ENCODE results near the gene ROGDI. TPM values are rescaled to one million over a fixed set of nuclear protein-coding genes. Genes with fewer than 3 reads are reported as not detected.

Gene ROGDI, protein sequence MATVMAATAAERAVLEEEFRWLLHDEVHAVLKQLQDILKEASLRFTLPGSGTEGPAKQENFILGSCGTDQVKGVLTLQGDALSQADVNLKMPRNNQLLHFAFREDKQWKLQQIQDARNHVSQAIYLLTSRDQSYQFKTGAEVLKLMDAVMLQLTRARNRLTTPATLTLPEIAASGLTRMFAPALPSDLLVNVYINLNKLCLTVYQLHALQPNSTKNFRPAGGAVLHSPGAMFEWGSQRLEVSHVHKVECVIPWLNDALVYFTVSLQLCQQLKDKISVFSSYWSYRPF
- total RNA-seq (2014; rRNA removed; shearing (Covaris generic)) = 66.0 and 85.8 TPM in 2 replicates

- DNase-seq (ENCODE audit: low spot score) = peak; percentile 93
These were observed at the start of gene ROGDI for GRCh38 chr16:4801962-4802658. Gene ROGDI (minus strand): TSS chr16:4802633. CDS start chr16:4802571, 62 bp downstream.

DNA sequence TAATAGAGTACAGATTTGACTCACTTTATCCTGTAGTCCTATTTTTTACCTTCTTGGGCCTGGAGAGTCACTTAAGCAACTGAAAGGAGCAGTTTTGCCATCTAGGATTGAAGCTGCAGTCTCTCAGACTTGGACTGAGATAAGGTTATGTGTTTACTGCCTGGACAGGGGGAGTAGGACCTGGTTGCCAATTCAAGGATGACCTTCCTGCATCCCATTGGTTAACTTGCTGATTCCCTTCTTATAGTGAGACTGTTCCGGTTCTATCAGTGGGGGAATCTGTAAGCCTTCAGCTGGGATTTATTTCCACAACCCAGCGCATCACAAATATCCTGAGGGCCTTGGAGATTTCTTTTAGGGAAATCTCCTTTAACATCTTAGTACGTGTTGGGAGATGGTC lies 47.8 kb upstream of the ROGDI start:
- DNase-seq (ENCODE audit: low spot score) = no peak

DNA sequence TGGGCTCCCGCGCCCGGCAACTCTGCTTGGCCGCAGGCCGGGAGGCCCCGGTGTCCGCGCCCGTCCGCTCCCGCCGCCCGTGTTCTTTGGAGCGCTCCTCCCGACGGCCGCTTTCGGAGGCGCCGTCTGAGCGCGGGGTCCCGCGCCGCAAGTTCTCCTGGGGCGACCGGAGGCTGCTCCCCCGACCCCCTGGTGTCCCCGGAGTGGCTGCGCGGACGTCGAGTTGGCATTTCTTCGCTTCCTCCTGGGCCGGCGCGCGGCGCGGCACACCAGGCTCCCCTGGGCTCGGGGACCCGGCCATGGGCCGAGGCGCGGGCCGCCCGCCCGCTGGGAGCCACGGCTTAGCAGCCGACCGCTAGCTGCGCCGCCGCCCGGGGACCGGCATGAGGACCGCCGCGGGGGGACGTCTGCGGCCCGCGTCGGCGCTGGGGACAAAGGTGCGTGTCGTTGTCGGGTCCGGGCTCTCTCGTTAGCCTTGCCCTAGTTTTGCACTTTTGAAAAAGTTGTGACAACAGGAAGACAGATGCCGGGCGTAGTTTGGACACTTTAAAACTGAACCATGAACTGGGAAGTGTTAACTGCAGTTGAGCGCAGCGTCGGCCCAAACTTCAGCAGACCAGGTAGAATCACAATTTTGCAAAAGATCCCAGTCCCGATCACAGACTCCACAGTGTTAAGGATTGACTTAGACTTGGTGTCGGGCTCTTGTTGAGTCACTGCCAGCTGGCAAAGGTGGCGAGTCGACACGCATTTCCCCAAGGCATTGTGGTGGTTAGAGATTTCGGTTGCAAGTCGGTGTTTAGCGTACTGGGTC lies 45.5 kb upstream of the ROGDI start:
- peak; percentile 59 for DNase-seq (ENCODE audit: low spot score)

DNA sequence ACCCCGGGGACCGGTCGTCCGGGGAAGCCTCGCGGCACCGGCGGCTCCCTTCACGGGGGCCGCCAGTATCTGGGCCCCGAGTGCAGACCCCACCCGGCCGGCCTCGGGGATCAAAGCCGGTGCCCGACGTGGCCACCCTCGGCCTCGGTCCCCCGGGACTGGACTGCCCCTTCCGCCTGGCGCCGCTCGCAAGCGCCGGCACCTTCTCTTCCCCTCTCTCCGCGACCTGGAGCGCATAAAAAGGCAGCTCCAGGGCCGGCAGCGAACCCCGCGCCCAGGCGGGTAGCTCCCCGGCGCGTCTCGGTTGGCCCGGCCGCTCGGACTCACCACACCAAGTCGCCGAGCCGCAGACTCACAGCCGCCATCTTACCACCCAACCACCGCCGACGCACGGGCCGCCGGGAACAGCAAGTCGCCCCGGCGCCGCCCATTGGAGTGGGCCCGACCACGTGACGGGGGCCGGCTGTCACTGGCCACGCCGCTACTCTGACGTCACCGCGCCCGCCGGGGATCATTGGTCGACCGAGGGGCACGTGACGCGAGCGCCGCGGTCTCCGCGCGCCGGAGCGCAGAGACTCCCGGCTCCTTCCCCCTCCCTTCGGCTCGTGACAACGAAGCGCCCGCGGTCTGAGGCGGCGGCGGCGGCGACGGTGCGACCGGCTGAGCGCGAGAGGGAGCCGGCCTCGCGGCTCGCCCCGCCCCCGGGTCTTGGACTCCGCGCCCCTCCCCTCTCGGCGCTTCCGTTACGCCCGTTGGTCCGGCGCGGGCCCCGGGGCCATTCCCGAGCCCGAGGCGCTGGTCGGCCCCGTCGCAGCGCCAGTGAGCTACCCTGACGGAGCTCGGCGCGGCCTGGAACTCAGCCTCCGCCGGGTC lies 44.7 kb upstream of the ROGDI start, which contains the start of the genes GLYR1 and UBN1:
Gene GLYR1, minus strand, starts transcription at position 388 of the 873 bp plus-strand sequence. Its CDS starts 23 bp downstream, at position 365.
Gene UBN1, plus strand, starts transcription at position 581 of the 873 bp plus-strand sequence. CDS start 5,437 bp downstream, outside the sequence.
- peak; percentile 98 for DNase-seq (ENCODE audit: low spot score)

GRCh38 chr16:4846503-4846900 lies 44.1 kb upstream of the ROGDI start:
- peak; percentile 77 for DNase-seq (ENCODE audit: low spot score)

DNA sequence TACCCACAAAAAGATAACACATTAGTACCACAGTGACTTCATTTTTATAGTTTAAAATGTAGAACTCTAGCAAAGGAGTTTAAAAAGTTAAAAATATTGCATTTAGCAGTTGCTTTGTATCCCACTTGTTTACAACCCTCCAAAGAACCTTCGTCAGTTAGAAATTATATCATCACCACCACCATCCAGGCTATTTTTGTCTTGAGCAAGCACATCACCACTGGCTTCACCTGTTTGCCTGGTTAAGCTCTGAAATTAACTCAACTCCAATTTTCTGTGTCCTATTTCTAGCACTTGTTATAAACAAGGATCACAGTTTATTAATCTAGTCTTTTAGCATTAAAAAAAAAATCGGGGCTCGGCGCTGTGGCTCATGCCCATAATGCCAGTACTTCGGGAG lies 38.6 kb upstream of the ROGDI start:
- no peak for DNase-seq (ENCODE audit: low spot score)

DNA sequence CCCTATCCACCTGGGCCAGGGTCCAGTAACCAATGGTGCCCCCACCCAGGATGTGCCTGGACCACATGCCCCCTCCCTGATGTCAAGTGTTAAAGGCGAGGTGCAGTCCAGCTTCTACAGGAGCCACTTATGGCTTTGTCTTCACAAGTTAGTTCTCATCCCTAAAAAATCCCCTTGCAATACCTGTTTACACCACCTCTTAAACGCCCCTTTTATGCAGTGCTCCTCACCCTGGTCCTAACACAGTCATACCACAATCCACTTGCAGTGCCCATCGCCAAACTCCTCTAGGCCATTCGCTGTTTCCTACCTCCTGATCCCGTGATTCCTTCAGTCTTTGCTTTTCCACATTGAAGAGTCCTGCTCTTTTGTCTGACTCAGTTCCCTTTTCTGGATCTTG lies 37.5 kb upstream of the ROGDI start:
- DNase-seq (ENCODE audit: low spot score) = no peak

GRCh38 chr16:4837733-4838501 lies 35.5 kb upstream of the ROGDI start:
- no peak for DNase-seq (ENCODE audit: low spot score)

DNA sequence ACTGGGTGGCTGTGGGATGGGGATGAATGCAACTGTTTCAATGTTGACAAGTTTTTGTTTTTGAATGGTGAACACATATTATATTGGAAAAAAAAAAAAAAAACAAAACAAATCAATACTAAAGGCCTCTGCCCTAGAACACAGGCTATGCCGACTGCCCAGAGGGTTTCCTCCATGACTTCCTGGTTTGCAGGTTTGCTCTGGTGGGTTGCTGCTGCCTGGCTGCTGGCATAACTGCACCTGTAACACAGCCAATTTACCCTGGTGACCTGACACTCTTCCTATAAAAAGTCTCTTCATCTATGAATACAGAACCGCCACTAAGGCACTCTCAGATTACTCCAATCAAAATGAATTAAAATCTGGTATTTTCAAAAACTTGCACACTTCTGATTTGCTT lies 34.3 kb upstream of the ROGDI start:
- no peak for DNase-seq (ENCODE audit: low spot score)

DNA sequence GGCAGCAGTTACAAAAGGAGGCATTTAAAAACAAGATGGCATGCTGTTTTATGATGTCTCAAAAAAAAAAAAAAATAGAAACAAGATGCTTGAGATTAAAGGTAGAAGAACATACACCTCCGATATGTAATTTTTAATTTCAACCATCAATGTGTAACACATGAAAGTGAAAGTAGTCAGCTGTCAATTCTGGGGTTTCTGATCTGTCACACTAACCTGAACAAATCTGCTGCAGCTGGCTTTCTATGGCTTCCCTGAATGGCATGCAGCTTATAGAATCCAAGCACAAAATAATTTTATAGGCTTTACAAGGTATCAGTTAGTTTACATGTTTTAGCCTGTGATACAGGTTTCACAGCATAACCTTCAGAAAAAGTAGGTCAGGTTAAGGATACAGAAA lies 31.2 kb upstream of the ROGDI start:
- DNase-seq (ENCODE audit: low spot score) = no peak

GRCh38 chr16:4832698-4833343 lies 30.4 kb upstream of the ROGDI start:
- DNase-seq (ENCODE audit: low spot score) = no peak

DNA sequence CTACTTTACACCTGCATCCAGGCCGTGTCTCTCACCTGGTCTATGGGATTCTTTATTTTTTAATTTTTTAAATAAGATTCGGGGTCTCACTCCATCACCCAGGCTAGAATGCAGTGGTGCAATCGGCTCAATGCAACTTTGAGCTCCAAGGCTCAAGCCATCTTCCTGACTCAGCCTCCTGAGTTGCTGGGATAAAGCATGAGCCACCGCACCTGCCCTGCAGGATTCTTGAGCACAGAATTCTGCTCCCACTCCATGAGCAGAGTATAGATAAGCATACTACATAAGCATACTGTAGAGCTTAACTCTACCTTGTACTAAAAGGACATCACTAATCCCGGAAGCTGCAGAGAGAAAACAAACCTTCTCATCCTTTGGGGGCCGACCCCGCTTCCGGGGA lies 29.2 kb upstream of the ROGDI start:
- no peak for DNase-seq (ENCODE audit: low spot score)

DNA sequence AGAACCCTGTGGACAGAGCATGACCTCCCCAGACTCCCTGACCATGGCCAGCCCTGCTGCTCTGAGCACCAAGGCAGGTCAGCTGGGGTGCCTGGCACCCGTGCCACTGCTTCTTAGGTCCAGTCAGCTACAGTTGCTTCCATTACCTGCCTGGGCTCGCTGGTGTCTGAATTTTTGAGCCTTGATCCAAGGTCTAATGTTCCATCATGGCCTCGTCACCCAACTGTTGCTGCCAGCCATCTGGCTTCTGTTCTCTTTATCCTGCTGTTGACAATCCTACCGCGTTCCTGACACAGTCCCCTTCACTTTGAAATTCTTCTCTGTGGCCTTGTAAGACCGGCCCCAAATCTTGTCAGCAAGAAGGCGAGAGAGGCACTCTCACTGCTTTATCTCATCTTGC lies 28.0 kb upstream of the ROGDI start:
- no peak for DNase-seq (ENCODE audit: low spot score)

DNA sequence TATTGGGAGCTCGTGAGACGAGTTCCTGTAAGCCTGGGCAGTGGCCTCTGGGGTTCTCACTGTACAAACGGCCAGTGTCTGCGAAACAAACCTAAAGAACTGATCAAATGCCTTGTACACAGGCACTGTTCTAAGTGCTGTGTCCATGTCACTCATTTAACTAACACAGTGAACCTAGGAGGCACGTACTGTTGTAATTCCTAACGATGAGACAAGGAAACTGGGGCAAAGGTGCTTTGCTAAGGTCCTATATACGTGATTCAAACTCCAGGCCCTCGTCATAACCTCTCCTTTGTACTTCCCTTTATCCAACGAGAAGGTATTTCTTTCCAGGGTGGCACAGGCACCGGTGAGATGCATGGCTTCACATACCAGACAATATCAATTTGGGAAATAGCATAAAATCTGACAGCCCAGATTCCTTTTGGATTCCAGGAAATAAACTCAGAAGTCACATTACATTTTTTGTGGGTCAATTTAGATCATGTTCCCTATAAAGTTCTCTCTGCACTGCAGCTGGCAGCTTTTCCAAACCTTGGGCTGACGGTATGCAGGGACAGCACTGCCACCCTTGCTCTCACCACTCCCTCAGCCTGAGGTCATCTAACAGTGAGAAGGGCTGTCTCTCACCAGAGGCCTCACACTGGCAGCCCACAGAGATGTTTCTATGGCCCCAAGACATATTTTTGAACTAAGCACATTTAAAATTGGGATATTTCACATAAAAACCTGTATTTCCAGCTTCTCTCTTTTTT lies 26.3 kb upstream of the ROGDI start:
- DNase-seq (ENCODE audit: low spot score) = no peak

DNA sequence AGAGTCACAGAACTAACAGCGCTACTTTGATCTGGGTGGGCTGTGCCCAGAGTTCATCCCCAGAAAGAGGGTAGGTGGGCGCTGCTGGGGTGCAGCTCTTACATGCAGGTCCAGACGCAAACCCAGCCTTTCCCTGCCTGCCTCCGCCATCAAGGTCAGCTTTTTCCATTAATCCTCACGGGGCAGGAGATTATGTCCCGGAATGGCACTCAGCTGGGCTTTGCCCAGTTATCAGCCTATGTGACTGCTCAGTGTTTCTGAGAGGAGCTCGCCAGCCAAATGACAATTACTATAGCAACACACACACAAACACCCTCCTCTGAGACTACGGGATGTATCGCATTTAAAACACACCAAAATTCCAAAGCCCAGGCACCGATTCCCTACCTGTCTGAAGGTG lies 24.5 kb upstream of the ROGDI start:
- DNase-seq (ENCODE audit: low spot score) = no peak

DNA sequence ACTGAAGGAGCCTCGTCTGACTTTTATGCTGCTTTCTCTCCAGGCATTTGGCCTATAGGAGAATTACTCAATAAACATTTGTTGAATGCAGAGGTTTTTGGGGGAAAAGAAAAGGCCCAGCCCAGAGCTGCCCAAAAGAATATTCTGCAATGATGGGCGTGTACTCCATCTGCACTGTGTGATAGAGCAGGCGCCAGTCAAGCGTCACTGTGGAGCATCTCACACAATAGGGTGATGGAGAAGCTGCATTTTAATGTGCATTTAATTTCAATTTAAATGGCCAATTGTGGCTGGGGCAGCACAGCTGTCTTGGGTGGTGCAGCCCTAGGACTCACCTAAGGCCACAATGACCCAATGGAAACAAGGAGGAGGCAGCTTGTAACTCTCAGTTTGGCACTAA lies 24.1 kb upstream of the ROGDI start:
- DNase-seq (ENCODE audit: low spot score) = no peak

- no peak for DNase-seq (ENCODE audit: low spot score)
These were observed 22.8 kb upstream of the ROGDI start for GRCh38 chr16:4825196-4825595.

- no peak for DNase-seq (ENCODE audit: low spot score)
These were observed 18.2 kb upstream of the ROGDI start for GRCh38 chr16:4820652-4821051.

DNA sequence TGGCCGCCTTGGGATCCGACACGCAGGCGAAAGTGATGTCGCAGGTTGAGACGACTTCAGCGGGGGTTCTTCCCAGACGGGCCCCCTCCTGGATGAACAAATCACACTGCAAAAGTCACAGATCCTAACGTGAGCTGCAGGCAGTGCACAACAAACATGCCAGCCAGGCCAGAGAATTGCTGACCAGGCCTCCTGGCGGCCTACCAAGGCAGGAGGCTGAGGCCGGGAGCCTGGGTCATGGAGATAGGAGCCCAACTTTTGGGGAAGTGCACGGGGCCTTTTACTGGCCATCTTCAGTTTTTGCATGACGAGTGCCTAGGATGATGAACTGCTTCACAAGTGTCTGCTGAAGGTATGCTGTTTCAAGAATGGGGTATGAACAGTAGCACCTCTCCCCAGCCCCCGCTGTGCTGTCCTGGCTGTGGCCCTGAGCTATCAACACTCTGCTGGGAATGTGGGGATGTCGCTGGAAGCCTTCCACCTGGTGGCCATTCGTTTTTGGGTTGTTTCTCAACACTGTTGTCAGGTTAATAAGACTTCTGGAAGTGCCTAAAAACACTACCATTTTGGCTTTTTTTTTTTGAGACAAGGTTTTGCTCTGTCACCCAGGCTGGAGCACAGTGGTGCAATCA lies 12.2 kb upstream of the ROGDI start:
- no peak for DNase-seq (ENCODE audit: low spot score)
